Heart left ventricle (tissue), 13 donors: ENCODE data around the gene ATRNL1.

Experiments used
- POLR2A ChIP-seq, 2 donors: fragments of 450-650 bp; IDR thresholded peaks; one replicate each; pipeline ENCODE4 v1.6.1; 2017; ENCODE audit warnings: antibody characterized with exemption in 2 of 2, mild to moderate bottlenecking in 2 of 2, moderate library complexity in 2 of 2
- TF ChIP-seq, protein P1 (sequence below), 12 donors: fragments of 200-600 bp; sonication (generic) in 4 of 12; IDR thresholded peaks; one replicate each; pipeline versions ENCODE4 v1.5.0 to v1.8.0; 2018 to 2022; ENCODE audit warnings: antibody characterized with exemption in 12 of 12, mild to moderate bottlenecking in 5 of 12
- donor health status: ischemic (EF 13 %, LVEDD 7.1; RV severe dilation, severe dysfunction).
- donor health status: DM: no; HTN: yes; CAD: no.
- donor health status: DM: no; HTN: no; CAD: no.
- donor health status: ischemic (EF 25% LVEDD 6.9; RV normal size, moderate dysfunction).
- donor health status: ischemic (EF 25% LVEDD 5.7; RV mildly dilated, moderate dysfunction).
- donor health status: ischemic (EF 35%, LVEDD 5.7; RV mildly dilated, moderate dysfunction).
- donor health status: nonischemic (EF 11% LVEDD 7.7; RV severe dilation, severe dysfunction).
- donor health status: DM: yes; HTN: yes; CAD: no.
- donor health status: PGD.
- donor health status: ischemic (EF 29% LVEDD 5.4; RV normal size, mild dysfunction).
- donor health status: nonischemic (EF 23%, LVEDD 6.1; RV moderate dilation, normal function).

- TF ChIP-seq, protein P1, sequence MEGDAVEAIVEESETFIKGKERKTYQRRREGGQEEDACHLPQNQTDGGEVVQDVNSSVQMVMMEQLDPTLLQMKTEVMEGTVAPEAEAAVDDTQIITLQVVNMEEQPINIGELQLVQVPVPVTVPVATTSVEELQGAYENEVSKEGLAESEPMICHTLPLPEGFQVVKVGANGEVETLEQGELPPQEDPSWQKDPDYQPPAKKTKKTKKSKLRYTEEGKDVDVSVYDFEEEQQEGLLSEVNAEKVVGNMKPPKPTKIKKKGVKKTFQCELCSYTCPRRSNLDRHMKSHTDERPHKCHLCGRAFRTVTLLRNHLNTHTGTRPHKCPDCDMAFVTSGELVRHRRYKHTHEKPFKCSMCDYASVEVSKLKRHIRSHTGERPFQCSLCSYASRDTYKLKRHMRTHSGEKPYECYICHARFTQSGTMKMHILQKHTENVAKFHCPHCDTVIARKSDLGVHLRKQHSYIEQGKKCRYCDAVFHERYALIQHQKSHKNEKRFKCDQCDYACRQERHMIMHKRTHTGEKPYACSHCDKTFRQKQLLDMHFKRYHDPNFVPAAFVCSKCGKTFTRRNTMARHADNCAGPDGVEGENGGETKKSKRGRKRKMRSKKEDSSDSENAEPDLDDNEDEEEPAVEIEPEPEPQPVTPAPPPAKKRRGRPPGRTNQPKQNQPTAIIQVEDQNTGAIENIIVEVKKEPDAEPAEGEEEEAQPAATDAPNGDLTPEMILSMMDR (IDR thresholded peaks at IDR 0.05): no peak
- no peak for TF ChIP-seq POLR2A (IDR thresholded peaks at IDR 0.05)
These were observed 121.7 kb downstream of the ATRNL1 start for GRCh38 chr10:115214829-115215228.
